KBM-7 (cell line): ENCODE results near the gene ZBTB16.
A peak's percentile ranks its signal among the peaks of the same experiment; 100 is the strongest.

ENCODE experiments used
- DNase-seq: peaks from one replicate; pipeline ENCODE4 v3.0.0-alpha.2; 2015
- in situ Hi-C: fragments of 300-500 bp; cut with MboI; formaldehyde crosslinking; loops from 2 replicates; pipeline ENCODE4 v1.14.3; 2020; ENCODE audit warnings: low sequenced_read_pairs, low pct_unique_long_range_greater_than_20kb, mixed read lengths

The ZBTB16 gene

GRCh38 chr11:114158421-114158820, 98.9 kb downstream of the ZBTB16 start:
- no peak for DNase-seq

GRCh38 chr11:114158886-114159285, 99.4 kb downstream of the ZBTB16 start:
- in situ Hi-C loops, result no loop called here
- DNase-seq, result no peak

More at GRCh38 chr11:114158421-114158820, 98.9 kb downstream of the ZBTB16 start:
- in situ Hi-C loops, result no loop called here

DNA sequence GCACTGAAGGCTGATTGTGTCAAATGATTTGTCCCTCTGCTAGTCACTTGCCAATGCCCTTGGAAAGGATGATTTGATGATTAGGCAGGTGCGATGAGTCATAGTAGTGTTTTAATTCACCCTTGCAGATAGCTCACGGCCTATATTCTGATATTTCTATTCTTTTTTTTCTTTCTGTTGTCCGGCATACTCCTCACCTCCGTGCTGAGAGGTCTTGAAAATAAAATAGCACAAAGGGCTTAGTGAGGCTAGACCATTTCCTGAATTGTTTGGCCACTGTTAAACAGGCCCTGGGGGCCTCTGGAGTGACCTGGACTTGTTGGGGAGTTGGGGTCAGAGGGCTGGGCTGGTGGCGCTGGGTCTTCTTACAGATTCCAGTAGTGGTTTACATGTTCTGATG, 99.8 kb downstream of the ZBTB16 start:
- no peak for DNase-seq
- in situ Hi-C loops, result no loop called here

DNA sequence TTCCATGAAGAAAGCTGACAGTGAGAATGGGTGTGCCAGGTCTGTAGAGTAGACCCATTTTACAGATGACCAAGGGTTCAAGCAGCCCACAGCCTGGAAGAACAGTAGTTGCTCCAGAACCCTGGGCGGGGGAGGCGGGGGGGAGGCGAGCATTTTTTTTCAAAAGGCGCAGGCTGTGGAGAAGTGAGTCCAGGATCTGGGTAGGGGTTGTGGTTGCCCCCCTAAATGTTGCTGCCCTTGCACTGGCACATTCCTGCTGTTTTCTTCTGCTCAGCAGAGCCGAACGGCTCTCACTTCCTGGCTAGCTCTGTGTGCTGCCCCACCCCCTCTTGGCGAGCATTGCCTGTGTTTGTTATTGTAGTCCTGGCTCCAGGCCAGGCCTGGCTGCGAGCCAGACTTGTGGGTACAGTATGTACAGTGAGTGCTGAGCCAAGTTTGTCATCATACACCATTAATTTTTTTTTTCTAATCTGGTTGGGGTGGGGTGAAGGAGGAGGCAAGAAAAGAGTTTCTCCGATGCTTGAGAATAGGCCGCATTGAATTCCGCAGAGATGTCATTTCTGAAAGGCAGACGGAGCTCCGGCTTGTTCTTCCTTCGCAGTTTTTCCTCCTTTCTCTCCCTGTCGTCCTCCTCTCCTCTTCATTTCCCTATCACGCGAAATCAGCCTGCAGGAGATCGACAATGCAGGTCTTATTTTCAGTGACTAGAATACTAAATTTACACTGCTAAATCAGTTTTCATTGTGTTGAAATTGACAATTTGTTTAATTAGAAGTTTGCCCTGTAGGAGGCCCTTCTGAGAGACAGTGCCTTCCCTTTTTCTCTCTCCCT, 100.5 kb downstream of the ZBTB16 start:
- DNase-seq, result peak; percentile 98
- in situ Hi-C loops, result no loop called here

- no peak for DNase-seq
- in situ Hi-C loops, result no loop called here
These were observed 101.4 kb downstream of the ZBTB16 start for GRCh38 chr11:114160894-114161293.

DNA sequence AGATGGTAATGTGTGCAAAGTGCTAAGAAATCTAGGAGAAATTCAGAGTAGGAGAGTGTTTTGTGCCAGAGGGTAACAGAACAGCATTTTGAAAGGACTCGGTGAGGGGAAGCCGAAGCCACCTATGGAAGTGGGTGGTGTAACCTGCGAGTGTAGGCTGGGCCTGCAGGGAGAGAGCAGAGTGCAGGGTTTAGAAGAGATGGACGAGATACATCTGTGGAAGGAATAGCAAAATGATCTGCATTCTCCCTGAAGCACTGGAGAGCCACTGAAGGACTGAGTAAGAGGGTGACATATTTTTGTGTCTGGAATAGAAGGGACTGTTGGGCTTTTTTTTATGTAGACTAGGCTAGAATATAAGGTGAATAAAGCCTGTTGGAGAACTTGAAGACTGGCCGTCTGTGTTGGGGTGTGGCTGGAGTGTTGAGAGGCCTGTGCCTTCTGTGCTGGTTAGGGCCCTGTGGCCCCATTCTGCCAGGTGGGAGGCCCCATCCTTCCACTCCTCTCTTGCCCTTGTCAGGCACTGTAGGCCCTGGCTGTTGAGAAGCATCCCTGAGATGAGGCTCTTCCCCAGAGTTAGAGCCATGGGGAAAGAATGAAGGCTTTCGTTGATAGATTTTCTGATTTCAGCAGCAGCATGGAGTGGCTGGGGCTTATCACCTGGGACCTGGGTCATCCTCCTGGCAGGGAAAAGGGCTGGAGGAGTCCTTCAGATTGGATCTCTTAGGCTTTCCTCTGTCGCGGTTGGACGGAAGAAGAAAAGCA, 102.2 kb downstream of the ZBTB16 start:
- no peak for DNase-seq
- in situ Hi-C loops, result no loop called here

GRCh38 chr11:114162719-114163123, 103.2 kb downstream of the ZBTB16 start:
- no peak for DNase-seq
- in situ Hi-C loops, result no loop called here

DNA sequence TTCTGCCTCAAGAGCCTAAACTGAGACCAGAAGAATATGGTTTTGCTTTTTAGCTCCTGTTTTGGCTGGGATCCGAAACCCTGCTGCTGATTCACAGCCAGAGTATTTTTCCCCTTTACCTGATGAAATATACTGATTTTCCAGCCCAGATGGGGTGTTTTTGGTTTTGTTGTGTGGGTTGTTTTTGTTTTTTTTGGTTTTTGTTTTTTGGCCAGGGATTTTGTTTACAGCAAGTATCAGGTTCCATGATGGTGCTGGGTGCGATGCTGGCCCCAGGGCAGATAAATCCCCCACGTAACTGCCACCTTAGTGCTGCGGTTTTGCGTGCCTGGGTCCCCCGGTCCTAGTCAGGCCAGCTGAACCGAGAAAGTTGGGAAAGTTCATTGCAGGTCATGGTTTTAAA, 103.7 kb downstream of the ZBTB16 start:
- no peak for DNase-seq
- in situ Hi-C loops, result no loop called here

DNA sequence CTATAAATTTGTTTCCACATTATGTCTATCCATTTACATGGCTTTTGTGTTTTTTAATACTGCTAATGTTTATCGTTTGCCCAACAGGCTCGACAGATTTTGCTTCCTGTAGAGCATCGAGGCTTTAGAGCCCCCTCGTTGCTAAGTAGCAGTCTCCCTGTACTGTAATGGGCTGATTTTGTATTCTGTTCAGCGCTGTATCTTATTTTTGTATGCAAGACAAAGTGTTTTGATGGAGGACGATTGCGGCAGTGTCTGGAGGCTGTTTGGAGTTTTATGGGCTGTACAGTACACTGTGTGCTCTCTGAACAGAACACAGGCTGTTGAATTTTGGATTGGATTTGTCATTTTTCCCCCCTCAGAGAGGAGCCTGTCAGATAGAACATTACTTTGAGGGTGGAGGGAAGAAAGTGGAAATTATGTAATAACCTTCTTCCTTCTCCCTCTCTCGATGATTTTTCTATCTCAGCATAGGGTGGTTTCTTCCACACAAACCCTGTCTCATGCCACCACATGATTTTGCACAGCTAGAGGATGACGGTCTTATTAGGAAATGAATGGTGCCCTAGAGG, 104.4 kb downstream of the ZBTB16 start:
- in situ Hi-C loops, result no loop called here

DNA sequence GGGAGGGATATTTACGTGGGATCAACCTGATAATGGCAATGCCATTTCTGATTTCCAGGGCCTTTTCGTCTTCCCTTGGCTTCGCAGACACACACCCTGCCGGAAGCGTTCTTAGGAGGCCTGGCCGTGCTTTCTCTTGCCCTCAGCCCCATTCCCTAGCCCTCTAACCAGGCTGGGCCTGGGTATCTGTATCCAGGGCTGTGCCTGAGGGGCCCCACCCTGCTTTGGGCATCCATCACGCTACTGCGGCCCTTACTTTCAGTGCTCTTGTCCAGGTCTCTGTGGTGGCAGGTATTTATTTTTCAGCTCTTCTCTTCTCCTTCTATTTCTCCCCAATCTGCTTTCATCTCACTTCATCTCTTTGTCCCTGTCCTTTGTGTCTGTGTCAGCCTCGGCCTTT, 105.0 kb downstream of the ZBTB16 start:
- in situ Hi-C loops, result no loop called here
- DNase-seq, result no peak

More for the DNA sequence above, 104.4 kb downstream of the ZBTB16 start:
- DNase-seq, result no peak

- in situ Hi-C loops, result no loop called here
- DNase-seq, result no peak
These were observed 106.1 kb downstream of the ZBTB16 start for GRCh38 chr11:114165326-114166230.

DNA sequence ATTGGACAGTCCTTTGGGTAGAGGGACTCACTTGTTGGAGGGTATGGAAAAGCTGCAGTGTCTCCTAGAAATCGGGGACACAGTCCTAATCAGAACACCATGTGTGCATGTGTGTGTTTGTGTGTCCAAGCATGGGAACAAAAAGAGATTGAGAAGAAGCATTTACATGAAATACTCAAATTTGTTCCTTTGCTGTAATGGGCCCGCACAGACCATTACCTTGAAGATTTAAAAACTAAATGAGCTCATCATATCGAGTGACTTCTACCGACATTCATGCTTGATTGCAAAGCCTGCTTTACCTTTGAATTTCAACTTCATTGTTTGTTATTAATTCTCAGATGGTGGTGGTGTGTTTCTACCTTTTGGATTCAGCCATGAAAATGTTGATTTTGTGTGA, 106.9 kb downstream of the ZBTB16 start:
- DNase-seq, result no peak
- in situ Hi-C loops, result no loop called here

GRCh38 chr11:114166897-114167323, 107.4 kb downstream of the ZBTB16 start:
- in situ Hi-C loops, result no loop called here

GRCh38 chr11:114167355-114167754, 107.8 kb downstream of the ZBTB16 start:
- no peak for DNase-seq
- in situ Hi-C loops, result no loop called here

More at GRCh38 chr11:114166897-114167323, 107.4 kb downstream of the ZBTB16 start:
- DNase-seq, result peak; percentile 94

DNA sequence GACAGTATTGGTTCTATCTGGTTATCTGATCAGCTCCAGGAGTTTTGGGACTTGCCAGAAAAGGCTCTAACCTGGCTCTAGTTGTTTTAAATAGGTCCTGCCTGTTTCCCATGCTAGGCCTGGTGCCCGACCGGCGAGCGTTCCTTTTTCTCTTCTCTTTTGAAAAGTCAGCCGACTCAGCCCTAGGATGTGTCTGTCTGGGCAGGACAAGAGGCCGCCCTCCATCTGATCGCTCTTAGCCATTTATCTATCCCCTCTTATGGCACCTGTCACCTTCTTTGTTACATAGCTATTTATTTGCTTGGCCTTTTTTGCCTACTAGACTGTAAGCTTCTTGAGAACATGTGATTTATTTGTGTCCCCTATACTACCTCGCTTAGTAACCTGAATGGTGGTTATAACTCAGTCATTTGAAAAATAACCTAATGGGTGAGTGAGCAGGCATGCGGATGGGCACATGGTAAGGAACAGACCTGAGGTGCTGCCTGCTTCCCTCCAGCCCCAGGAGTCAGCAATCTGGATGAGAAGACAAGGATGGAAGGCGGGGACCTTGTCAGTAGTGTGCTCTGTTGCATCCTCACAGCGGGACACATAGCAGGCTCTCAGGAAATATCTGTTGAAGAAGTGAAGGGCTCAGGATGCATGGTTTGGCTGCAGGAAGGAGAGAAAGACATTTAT, 108.4 kb downstream of the ZBTB16 start:
- in situ Hi-C loops, result no loop called here
- DNase-seq, result no peak

- in situ Hi-C loops, result no loop called here
- no peak for DNase-seq
These were observed 109.2 kb downstream of the ZBTB16 start for GRCh38 chr11:114168691-114169090.

DNA sequence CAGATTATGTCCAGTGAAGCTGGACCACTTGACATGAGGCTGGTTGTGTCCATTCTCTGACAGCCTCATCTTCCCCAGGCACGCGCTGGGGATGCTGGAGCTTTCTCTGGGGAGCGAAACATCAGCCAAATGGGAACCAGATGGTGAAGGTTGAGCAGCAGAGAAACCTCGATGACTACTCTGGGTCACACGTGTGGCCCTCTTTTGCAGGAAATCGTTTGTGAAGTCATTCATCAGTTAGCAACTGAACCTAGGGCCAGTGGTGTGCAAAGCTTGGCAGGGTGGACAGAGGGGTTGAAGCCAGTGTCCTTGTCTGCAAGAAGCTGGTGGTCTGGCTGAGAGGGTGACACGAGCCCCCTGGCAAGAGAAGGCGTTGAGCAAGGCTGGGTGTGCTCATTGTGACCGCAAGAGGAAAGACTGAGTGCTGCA, 109.8 kb downstream of the ZBTB16 start:
- no peak for DNase-seq
- in situ Hi-C loops, result no loop called here

DNA sequence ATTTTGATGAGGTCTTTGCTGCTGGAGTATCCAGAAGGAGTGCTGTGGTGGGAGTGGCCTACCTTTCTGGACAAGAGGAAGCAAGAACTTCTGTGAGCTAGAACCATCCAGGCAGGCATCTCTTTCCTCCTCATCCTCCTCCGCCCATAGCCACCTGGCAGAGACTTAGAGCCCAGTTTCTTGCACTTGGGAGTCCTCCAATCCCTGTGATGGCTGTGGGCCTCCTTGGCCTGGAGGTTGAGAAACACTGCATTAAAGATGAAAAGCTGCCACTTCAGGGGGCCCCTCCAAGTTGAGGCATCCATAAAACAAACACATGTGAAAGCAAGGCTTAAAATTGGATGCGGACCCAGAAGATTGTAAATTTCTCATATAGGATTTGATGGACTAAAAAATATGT, 110.3 kb downstream of the ZBTB16 start:
- in situ Hi-C loops, result no loop called here
- no peak for DNase-seq
